Stimulated activated CD8-positive, alpha-beta memory T cell treated with anti-CD3 and anti-CD28 coated beads, Interleukin-12 subunit alpha, Interleukin-12 subunit beta, amount 100 ng/mL, for 4 hours (primary cell): ENCODE measurements around the gene GCHFR.

Experiments used
- DNase-seq: peaks from one replicate; pipeline ENCODE4 v3.0.0-alpha.2; 2020; ENCODE audit warnings: low read depth

GCHFR gene

DNA sequence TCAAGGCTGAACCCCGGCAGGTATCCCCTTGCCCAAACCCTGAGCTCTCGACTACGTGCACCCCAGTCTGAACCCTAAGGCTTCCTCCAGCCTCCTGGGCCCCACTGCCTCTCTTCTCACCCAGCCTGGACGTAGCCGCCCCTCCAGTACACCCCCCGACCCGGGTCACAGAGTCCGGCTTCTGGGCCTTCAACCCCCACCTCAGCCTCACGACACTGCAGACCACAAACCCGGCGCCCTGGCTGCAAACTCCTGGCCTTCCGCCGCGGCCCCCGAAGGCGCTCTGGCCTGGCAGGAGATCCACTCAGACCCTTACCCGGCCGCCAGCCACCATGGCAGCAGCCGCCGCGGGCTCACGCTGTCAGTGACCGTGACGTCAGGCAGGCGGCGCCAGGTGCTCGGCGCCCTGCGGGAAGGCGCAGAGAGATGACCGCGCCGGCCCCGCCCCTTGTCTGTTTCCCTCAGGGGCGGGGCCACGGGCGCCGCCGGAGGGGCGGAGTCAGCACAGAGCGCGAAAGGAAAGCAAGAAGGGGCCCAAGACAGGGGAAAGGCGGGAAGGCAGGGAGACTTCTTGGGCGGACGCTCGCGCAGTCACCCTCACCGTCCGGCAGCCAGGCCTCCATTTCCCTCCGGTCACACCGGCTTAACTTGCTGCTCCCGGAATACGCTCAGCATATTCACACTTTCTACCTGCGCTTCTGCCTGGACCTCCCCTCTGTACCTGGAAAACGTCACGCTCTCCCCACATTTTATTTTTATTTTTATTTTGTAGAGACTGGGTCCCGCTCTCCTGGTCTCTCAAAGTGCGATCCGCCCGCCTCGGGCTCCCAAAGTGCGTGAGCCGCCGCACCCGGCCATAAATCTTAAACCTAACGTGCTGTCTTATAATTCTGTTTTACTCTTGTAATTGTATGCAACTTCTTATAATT lies 8.7 kb upstream of the GCHFR start, which contains the start of gene RMDN3:
TSS of gene RMDN3 (minus strand) at position 372 of the 929 bp plus-strand sequence. CDS start 471 bp downstream, outside the sequence.
- DNase-seq, result peak; percentile 91

DNA sequence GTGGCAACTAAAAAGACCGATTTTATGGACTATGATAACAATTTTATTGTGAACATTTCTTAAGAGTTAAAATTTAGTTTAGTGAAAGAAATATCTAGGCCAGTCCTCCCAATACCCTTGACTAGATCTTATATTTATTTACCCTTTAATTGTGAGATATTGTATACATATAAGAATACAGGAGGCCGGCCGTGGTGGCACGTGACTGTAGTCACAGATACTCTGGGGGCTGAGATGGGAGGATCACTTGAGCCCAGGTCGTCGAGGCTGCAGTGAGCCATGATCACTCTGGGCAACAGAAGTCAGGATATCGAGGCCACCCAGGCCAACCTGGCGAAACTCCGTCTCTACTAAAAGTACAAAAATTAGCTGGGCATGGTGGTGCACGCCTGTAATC lies 8.1 kb upstream of the GCHFR start:
- DNase-seq, result no peak

DNA sequence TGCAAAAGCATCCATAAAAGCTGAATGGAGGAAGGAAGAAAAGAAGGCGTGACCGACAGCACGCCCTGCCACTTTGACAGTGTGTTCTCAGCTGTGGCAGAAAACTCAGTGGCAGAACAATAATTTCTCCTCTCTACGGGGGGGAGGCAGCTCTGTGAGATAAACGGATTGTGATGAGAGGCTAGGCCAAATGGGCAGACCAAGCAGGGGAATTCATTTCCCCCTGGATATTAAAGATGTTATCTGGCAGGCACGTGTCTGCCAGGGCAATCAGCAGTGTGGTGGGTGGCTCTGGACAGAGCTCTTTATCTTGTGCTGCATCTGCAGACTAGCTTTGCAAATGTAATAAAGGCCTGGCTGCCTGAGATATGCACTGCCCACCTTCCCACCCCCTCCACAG lies 6.9 kb upstream of the GCHFR start:
- DNase-seq, result no peak

DNA sequence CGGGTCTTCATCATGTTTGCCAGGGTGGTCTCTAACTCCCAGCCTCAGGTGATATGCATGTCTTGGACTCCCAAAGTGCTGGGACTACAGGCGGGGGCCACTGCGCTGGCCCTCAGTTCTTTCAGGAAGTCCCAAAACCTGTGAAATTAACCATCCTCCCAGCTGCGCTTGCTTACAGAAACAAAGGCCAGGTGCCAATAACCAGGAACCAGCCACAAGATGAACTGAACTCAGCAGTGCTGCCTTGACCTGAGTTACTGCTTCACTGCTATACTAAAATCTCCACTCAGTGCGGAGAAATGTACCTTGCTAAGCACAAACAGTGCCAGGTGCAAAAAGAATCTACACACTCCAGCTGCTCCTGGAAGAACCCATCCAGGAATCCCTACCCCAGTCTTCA lies 3.9 kb upstream of the GCHFR start:
- no peak for DNase-seq

DNA sequence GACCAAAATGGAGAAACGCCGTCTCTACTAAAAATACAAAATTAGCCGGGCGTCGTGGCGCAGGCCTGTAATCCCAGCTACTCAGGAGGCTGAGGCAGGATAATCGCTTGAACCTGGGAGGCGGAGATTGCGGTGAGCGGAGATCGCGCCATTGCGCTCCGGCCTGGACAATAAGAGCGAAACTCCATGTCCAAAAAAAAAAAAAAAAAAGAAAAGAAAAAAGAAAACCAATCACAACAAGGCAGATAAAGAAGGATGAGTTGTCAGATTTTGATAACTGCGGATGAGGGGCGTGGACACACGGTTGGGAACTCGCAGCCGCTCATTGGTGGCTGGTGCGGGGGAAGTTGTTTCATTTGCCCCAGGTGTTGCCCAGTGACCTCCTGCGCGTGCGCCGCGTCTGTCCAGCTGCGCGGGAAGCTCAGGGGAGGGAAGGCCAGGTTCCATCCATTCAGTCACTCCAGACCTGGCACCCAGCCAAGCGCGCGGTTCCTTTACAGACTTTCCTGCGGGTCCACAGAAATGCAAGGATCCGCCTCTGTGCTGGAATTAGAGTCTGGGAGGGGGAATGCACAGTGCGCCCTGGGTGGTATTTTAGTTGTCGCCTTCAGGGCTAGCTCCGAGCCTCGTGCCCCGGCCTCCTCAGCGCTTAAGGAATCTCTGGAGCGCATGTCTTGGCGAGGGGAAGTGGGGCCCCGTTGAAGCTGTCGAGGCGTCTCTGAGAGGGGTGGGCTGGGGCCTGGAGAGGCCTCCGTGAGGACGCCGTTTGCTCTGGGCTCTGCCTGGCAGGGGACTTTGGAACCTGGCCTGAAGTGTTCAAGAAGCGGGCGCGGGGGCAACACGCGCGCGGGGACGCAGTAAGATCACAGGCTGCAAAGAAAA lies 708 bp upstream of the GCHFR start:
- DNase-seq, result no peak

DNA sequence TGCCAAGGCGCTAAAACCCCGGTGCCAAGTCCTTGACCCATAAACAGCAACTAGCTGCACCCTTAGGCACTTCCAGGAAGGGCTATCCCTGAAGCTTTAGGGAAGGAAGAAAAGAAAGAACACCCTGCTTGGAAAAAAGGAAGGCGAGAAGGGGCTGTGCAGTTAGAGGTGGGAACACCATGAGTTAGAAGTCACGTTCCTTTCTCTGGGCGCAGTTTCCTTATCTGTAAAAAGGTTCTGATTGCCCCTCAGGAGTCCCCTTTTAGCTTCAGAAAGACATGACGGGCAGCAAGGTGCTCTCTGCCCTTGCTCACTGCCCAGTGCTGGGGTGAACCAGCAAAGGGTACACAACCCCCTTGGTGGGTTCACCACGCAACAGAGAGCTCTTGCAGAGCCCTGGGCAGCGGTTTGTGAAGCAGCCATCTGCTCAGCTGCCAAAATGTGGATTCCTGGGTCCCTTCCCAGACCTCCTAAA lies 798 bp downstream of the GCHFR start:
- no peak for DNase-seq

DNA sequence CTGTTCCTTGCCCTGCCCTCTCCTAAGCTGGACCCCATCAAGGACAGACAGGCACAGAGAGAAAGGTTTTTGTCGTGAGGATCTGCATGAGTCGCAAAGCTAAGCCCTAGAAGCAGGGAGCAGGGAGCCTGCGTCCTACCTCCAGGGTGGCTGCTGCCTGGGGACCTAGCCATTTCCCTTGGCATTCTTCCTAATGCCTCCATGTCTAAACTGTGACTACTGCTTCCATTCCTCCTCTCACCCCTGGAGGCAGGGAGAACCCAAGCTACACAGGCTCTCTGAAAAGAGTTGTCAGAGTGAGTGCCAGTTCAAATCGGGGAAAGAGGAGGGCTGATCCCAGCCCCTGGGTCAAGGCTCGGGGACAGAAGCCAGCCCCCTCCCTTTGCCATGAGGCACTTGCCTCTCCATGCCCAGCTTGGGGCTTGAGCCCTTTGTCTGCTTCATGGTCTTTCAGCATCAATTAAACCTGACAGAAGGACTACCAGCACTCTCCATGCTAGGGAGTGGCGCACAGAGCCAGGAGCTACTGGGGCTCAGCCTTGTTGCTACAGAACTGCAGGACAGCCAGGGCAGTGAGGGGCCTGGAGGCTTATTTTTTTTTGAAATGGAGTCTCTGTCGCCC lies 2.4 kb downstream of the GCHFR start:
- DNase-seq, result no peak

DNA sequence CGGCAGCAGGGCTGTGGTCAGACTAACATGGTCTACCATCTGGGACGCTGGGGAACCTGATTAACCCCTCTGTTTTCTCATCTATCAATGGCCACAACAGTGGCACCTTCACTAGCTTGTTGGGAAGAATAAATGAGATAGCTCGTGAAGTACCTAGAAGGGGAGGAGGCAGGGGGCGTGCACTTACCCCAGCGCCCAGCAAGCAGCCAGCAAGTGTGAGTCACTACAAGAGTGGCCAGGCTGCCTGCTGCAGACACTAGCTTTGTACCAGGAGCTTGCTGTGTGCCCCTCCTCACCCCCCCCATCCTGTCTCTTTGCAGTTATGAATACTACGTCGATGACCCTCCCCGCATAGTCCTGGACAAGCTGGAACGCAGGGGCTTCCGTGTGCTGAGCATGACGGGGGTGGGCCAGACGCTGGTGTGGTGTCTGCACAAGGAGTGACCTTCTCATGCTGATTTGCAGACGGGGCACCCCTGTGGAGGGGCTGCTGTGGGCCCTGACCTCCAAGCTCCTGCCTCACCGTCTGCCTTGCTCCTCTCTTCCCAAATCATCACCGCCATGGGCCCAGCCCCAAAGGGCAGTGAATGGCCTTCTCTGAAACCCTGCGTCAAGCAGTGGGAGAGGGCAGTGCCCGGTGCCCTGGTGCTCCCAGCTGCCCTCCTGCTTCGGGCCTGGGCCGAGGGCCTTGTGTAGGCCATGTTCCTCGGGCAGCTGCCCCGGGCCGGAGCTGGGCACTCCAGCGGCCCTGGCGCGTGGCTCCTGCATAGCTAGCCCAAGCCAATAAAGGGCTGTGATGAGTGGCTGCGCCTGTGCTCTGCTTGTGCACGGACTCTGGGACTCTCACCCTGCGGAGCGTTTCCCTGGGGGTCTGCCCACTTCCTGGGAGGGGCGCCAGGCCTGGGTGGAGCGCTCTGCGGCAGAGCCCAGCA lies 3.3 kb downstream of the GCHFR start:
- DNase-seq, result no peak

DNA sequence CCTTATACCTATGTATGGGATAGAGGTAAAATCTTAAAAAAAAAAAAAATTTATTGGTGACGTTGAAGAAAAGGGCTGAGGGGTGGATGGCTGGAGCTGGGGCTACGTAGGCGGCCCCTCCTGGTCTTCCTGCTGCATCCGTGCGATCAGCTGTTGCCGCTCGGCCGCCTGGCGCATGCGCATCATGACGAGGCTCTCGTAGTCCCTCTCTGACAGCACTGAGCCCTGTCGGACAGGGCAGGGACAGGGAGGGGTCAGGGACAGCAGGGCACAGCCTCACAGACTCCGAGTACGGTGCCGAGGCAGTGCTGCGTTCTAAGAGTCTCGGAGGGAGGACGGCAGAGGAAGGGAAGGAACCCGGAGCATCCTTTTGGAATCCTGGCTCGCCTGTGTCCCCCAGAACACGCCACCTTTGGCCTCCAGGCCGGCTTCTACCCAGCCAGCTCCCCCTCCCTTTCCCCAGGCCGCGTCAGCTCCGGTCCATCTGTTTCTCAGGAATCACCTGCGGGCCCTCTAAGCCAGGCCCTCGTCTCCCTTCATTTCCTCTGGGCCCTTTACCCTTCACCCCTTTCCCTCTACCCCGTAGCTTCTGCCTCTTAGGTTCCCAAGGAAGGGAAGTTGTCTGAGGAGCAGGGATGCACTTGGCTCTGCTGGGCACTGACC lies 4.1 kb downstream of the GCHFR start:
- DNase-seq, result no peak

DNA sequence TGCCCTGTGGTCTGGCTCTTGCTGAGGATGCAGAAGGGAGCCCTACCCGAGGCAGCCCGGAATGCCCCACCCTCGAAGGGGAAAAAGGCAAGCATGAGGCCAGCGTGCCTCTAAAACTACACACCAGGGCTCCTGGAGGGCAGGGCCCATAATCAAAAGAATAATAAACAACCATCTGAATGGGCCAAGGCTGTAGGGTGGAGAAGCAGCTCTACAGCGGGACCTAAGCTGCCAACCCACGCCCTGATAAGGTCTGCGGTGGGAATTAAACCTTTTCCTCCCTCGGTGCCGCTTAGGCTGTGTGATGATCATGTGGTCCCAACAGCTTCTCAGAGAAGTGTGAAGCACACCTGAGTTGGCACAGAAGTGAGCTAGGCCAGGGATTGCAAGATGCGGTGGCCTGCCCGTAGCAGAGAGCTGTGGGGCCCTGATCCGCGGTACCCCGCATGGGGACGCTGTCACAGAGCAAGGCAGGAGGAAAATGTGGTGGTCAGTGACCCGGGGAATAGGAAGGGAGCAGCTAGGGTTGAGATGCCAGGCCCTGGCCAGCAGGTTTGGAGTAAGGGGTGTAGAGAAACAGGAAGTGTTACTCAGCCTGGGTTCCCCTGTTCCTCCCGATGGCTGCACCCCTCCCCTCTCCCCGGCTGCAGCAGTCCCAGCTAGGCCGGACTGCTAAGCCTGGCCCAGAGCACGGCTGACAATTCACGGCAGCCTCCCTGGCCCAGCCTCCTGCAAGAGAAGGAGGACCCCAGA lies 4.8 kb downstream of the GCHFR start:
- no peak for DNase-seq

DNA sequence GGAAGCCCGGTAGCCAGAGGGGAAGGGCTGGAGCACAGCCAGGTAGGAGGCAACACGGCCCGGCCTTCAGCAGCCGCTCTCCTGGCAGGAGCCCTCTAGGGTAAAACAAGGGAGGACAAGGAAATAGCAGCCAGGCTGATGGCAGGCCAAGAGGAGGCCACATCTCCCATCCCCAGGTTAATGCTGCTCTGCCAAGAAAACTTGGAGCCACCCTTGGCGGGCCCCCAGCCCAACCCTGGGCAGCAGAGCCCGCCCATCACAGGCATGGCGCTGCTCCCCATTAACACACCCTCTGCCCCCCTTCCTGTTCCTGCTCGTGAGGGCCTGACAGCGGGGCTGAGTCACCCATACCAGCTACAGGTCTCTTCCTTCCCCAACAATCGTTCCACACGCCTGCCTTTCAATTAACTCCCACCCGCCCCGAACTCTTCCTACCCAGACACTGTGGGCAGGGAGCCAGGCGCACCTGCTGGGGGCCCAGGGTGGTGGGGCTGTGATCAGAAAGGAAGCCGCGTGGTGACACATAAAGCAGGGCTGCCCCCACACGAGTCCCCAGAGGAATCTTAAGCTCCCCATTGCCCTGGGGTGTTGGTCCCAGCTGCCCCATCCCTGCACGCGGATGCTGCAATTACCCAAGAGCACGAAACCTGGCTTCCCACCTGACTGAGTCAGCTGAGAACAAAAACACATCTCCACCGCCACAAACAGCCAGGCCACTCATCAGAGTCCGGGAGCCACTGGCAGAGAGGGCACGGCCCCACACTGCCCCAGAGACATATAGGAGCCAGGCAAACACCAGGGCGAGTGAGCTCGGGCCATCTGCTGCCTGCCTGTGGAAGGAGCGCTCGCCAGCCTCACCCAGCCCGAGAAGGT lies 5.6 kb downstream of the GCHFR start, which contains the start of gene C15orf62:
TSS of gene C15orf62 (plus strand) at position 707 of the 873 bp plus-strand sequence. CDS start 516 bp downstream, outside the sequence.
- DNase-seq, result peak; percentile 65

DNA sequence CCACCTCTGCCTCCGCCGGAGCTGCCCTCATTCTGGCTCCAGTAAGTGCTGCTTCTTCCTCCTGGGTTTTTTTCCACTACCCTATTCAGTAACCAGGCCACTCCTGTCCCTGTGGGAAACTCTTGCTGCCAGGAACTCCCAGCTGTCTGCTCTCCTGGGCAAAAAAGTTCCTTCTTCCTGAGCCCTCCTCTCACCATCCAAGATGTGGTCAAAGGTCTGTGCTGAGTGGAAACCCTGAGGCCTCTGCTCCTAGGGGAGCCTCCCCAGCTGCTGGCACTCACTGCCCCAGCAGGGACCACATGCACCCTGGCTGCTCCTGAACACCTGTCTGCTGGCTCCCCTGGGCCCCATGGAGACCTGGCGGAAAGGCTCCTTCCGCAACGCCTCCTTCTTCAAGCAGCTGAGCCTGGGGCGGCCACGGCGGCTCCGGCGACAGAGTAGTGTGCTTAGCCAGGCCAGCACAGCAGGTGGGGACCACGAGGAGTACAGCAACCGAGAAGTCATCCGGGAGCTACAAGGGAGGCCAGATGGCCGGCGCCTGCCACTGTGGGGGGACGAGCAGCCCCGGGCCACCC lies 6.4 kb downstream of the GCHFR start:
- DNase-seq, result no peak

DNA sequence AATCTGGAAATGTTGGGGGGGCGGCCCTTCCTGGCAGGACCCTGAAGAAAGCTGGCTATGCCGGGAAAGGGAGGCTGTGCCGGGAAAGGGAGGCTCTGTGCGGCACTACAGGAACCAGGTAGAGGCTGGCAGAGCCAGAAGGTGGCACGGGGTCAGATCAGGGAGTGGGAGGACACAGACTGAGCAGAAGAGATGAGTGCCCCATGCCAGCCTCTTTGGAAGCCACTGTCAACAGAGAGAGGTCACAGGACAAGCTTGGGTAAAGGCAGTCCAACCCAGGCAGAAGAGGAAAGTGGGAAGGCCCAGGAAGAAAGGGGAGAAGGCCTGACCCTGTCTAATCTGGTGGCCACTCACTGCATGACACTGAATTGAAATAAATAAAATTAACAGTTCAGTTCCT lies 7.4 kb downstream of the GCHFR start:
- no peak for DNase-seq

DNA sequence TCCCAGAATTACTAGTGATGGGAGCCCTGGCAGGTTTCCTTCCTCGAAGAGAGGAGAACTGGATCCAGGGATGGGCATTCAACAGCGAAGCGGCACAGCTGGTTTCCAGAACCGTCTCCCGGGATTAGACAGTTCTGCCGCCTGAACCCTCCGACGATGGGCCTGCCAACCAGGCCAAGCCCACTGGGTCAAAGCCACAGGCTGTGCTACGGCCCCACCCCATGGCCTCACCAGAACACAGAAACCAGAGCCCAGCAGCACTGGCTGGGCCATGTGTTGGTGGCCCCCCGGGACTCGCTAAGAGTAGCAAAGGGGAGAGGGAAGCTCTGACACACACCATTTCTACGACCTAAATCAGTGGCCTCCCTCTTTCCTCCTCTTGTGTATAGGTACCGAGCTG lies 8.1 kb downstream of the GCHFR start:
- DNase-seq, result no peak

DNA sequence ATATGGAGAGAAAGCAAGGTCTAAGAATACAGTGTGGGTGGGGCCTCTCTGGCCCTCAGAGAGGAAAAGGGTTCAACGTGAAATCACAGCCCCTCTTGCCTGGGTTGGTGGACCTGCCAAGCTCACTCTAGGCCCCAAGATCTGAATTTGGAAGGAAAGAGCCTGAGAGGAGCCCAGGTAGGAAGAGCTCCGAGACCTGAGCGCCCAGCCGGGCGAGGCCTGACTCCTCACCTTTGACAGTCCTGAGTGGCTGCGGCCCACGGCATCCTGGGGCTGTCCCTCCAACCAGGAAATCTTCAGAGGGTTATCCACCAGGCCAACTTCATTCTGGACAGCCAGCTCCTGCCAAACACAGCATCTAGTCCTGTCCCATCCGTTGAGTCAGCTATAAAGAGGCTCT lies 9.6 kb downstream of the GCHFR start:
- DNase-seq, result no peak

DNA sequence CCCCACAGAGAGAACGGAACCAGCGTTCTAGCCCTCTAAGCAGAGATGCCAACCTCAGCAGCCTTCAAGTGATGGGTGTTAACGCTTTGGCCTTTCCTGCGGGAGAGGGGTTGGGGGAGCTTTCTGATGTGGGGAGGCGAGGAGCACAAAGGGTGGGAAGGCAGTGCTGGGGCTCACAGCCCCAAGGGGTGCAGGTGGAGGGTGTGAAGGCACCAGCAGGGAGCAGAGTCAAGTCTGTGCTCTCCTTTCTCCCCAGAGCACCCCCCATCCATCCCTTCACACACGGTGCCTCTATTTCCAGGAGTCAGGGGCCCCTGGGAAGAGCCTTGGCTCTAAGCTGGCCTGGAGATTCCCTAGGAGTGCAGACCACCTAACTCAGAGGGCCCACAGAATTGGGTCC lies 10.0 kb downstream of the GCHFR start:
- no peak for DNase-seq

DNA sequence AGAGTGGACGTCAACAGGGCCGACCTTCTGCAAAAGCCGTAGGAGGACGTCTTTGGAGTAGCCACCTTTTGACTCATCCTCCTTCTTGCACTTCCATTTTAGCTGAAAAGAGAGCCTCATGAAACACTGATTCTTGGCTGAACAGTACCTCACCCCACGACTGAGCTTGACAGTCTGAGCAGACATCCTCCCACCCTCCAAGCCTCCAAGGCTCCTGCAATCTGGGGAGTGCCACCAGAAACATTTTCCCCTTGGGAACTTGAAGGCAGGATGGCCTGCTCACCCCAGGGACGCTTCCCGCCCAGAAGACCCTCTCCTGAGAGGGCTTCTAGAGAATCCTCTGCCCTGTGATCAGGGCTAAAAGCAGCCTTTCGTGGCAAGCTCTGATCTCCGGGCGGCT lies 11.1 kb downstream of the GCHFR start:
- DNase-seq, result no peak
